HepG2 (cell line): ENCODE data around the gene IDS. TPM values are rescaled to one million over a fixed set of nuclear protein-coding genes. Genes with fewer than 3 reads are reported as not detected.

Experiments
- CBX5 ChIP-seq: sonication (generic); formaldehyde crosslinking; IDR thresholded peaks from 2 replicates; pipeline ENCODE4 v1.4.0; 2020; ENCODE audit warnings: missing genetic modification reagents, borderline replicate concordance
- FOXA3 ChIP-seq: IDR thresholded peaks from 2 replicates; pipeline ENCODE4 v1.6.1; 2016; ENCODE audit warnings: missing genetic modification reagents, missing compliant biosample characterization
- GLI4 ChIP-seq: sonication (generic); formaldehyde crosslinking; IDR thresholded peaks from 2 replicates; pipeline ENCODE4 v1.5.1; 2020; ENCODE audit warnings: missing genetic modification reagents, mild to moderate bottlenecking, moderate library complexity, borderline replicate concordance
- GRHL1 ChIP-seq: sonication (generic); formaldehyde crosslinking; conservative IDR thresholded peaks from 2 replicates; pipeline ENCODE4 v1.8.0; 2022; ENCODE audit warnings: missing genetic modification reagents
- HBP1 ChIP-seq: IDR thresholded peaks from 2 replicates; pipeline ENCODE4 v1.6.1; 2016; ENCODE audit warnings: low read depth, control low read depth
- KMT2B ChIP-seq: IDR thresholded peaks from 2 replicates; pipeline ENCODE4 v1.6.1; 2016; ENCODE audit warnings: missing genetic modification reagents, missing compliant biosample characterization
- PHF21A ChIP-seq: sonication (generic); formaldehyde crosslinking; IDR thresholded peaks from 2 replicates; pipeline ENCODE4 v1.5.0; 2020; ENCODE audit warnings: mild to moderate bottlenecking, missing genetic modification reagents
- POLR2G ChIP-seq: fragments of 200-400 bp; formaldehyde crosslinking; IDR thresholded peaks from 2 replicates; pipeline ENCODE4 v1.6.1; 2018; ENCODE audit warnings: mild to moderate bottlenecking, low read depth, low read length, moderate library complexity
- RBFOX2 ChIP-seq: fragments of 200-400 bp; formaldehyde crosslinking; IDR thresholded peaks from 2 replicates; pipeline ENCODE4 v1.6.1; 2017; ENCODE audit warnings: low read depth, mild to moderate bottlenecking, low read length
- SMARCE1 ChIP-seq: fragments of 450-650 bp; IDR thresholded peaks from 2 replicates; pipeline ENCODE4 v1.6.1; 2017; ENCODE audit warnings: borderline replicate concordance
- ZBED4 ChIP-seq: sonication (generic); formaldehyde crosslinking; IDR thresholded peaks from 2 replicates; pipeline ENCODE4 v1.4.0; 2020; ENCODE audit warnings: missing genetic modification reagents, borderline replicate concordance
- ZEB1 ChIP-seq: IDR thresholded peaks from 2 replicates; pipeline ENCODE4 v1.6.1; 2012; ENCODE audit warnings: mild to moderate bottlenecking, low read depth, inconsistent platforms; ENCODE audit not compliant: insufficient replicate concordance
- ZNF572 ChIP-seq: sonication (generic); formaldehyde crosslinking; IDR thresholded peaks from 2 replicates; pipeline ENCODE4 v1.5.1; 2020; ENCODE audit warnings: mild to moderate bottlenecking, missing genetic modification reagents
- ZNF687 ChIP-seq: sonication (generic); formaldehyde crosslinking; IDR thresholded peaks from 2 replicates; pipeline ENCODE4 v1.5.1; 2020; ENCODE audit warnings: mild to moderate bottlenecking, missing genetic modification reagents, moderate library complexity
- ZNF781 ChIP-seq: sonication (generic); formaldehyde crosslinking; IDR thresholded peaks from 2 replicates; pipeline ENCODE4 v1.5.1; 2020; ENCODE audit warnings: borderline replicate concordance, mild to moderate bottlenecking, missing genetic modification reagents; ENCODE audit errors: not compliant biosample characterization
- polyA plus RNA-seq, 8 experiments: library from polyadenylated mRNA; depleted of rRNA in 3 of 8; stranded (reverse) in 7 of 8; unstranded in 1 of 8; fragments of >200 nt; fragmentation: Illumina TruSeq in 4 of 8; extraction: Trizol in 4 of 8; gene quantifications; 2 replicates each; pipeline versions ENCODE4 v1.2.1 to v1.2.3, GENCODE V29; 2011 to 2016; ENCODE audit warnings: low read depth in 4 of 8, missing spikeins in 1 of 8, mixed read lengths in 1 of 8; ENCODE audit not compliant: insufficient read depth in 1 of 8
- total RNA-seq, 5 experiments: library from RNA; depleted of rRNA; stranded (reverse); fragments of >200 nt; fragmentation: Illumina TruSeq; extraction: Trizol; gene quantifications; 2 replicates each; pipeline ENCODE4 v1.2.3, GENCODE V29; 2016; ENCODE audit warnings: low read depth in 1 of 5

IDS gene
- total and polyA plus RNA-seq, 2 of the 13 experiments (the other 11 are each of a cell fraction or from before 2014, with no cell fraction given): 2.2 to 11.9 TPM

- TF ChIP-seq POLR2G (peak; percentile 79), ZNF687 (CRISPR knock-in tag) (peak; percentile 73), ZBED4 (CRISPR knock-in tag) (no peak), ZNF572 (CRISPR knock-in tag) (no peak), HBP1 (no peak), FOXA3 (CRISPR knock-in tag) (no peak), GRHL1 (CRISPR knock-in tag) (no peak), KMT2B (CRISPR knock-in tag) (0 out of 2 replicates have a peak, but pooled peaks have one; percentile 21), ZEB1 (no peak), SMARCE1 (no peak), GLI4 (CRISPR knock-in tag) (no peak), ZNF781 (CRISPR knock-in tag) (no peak), CBX5 (CRISPR knock-in tag) (no peak), PHF21A (CRISPR knock-in tag) (no peak), RBFOX2 (peak; percentile 76)
These were observed at the start of gene IDS (continued) for GRCh38 chrX:149504915-149505651.
